ENCODE results near the gene LCN2.

LCN2 gene

GRCh38 chr9:128175726-128176125, 26.5 kb downstream of the LCN2 start:
- H3K4me2 ChIP-seq (ENCODE audit: low read length), result no peak overlapping the region
- H3K4me3 ChIP-seq (ENCODE audit: low read depth, low read length), result no peak overlapping the region

GRCh38 chr9:128178806-128179431, 29.7 kb downstream of the LCN2 start:
- H2AFZ ChIP-seq (ENCODE audit: insufficient read depth, low read length, poor library complexity), result no peak overlapping the region
- no peak overlapping the region for H2BK5ac ChIP-seq (ENCODE audit: low read depth, low read length, poor library complexity)
- H3K14ac ChIP-seq (ENCODE audit: low read length), result no peak overlapping the region
- H2BK12ac ChIP-seq (ENCODE audit: low read length), result no peak overlapping the region
- H3K4me2 ChIP-seq (ENCODE audit: low read length), result no peak overlapping the region
- H3K23ac ChIP-seq (ENCODE audit: low read length), result no peak overlapping the region
- H2AK5ac ChIP-seq (ENCODE audit: low read length), result no peak overlapping the region
- no peak overlapping the region for H3K9ac ChIP-seq (ENCODE audit: low read length)
- no peaks in the 10 kb centered on the region for H3K79me1 ChIP-seq (ENCODE audit: low read length)
- H4K12ac ChIP-seq (ENCODE audit: low read depth, low read length), result no peak overlapping the region
- H3K9me3 ChIP-seq (ENCODE audit: insufficient read depth, low read depth, low read length), result peaks cover 7% of the 10 kb centered on the region
- no peak overlapping the region for H3K27ac ChIP-seq (ENCODE audit: low read depth, low read length)
- no peak overlapping the region for H3K18ac ChIP-seq (ENCODE audit: low read length)
- no CpG with 5 or more reads among the region's 11 CpGs for WGBS (ENCODE audit: extremely low coverage, insufficient coverage, insufficient read length)
- peaks cover 7 to 10% of the 10 kb centered on the region in 2 experiments for H3K4me1 ChIP-seq (ENCODE audit: control insufficient read depth in 1 of 2, insufficient read depth in 2 of 2, low read length in 2 of 2)
- no peak overlapping the region for H3K4ac ChIP-seq (ENCODE audit: low read depth, low read length)
- no peak overlapping the region for H4K8ac ChIP-seq (ENCODE audit: low read depth, low read length)
- H3K4me3 ChIP-seq (ENCODE audit: low read depth, low read length), result no peak overlapping the region
- H2BK120ac ChIP-seq (ENCODE audit: insufficient read depth, low read length, poor library complexity), result no peak overlapping the region
- H4K91ac ChIP-seq (ENCODE audit: low read depth, low read length), result no peak overlapping the region
- no peaks in the 10 kb centered on the region for H3K79me2 ChIP-seq (ENCODE audit: control insufficient read depth, insufficient read depth, low read length, poor library complexity)
- DNase-seq, result peak in 1 of 2 donors; percentile 13
- H3K36me3 ChIP-seq (ENCODE audit: control insufficient read depth in 1 of 2, insufficient read depth in 2 of 2, low read length in 2 of 2), result peaks cover 58 to 64% of the 10 kb centered on the region in 2 experiments
- H3K27me3 ChIP-seq (ENCODE audit: insufficient read depth, low read length), result no peaks in the 10 kb centered on the region

More at GRCh38 chr9:128175726-128176125, 26.5 kb downstream of the LCN2 start:
- H3K14ac ChIP-seq (ENCODE audit: low read length), result no peak overlapping the region
- no CpG with 5 or more reads among the region's 2 CpGs for WGBS (ENCODE audit: extremely low coverage, insufficient coverage, insufficient read length)
- no peaks in the 10 kb centered on the region for H3K79me2 ChIP-seq (ENCODE audit: control insufficient read depth, insufficient read depth, low read length, poor library complexity)
- no peak overlapping the region for H4K12ac ChIP-seq (ENCODE audit: low read depth, low read length)
- H3K4me1 ChIP-seq (ENCODE audit: control insufficient read depth in 1 of 2, insufficient read depth in 2 of 2, low read length in 2 of 2), result peaks cover 7 to 10% of the 10 kb centered on the region in 2 experiments
- peak in 1 of 2 donors; percentile 33 for DNase-seq
- H4K8ac ChIP-seq (ENCODE audit: low read depth, low read length), result no peak overlapping the region
- H3K27me3 ChIP-seq (ENCODE audit: insufficient read depth, low read length), result no peaks in the 10 kb centered on the region
- no peak overlapping the region for H2AFZ ChIP-seq (ENCODE audit: insufficient read depth, low read length, poor library complexity)
- no peak overlapping the region for H3K9ac ChIP-seq (ENCODE audit: low read length)
- no peak overlapping the region for H4K91ac ChIP-seq (ENCODE audit: low read depth, low read length)
- no peak overlapping the region for H2BK120ac ChIP-seq (ENCODE audit: insufficient read depth, low read length, poor library complexity)
- H3K79me1 ChIP-seq (ENCODE audit: low read length), result no peaks in the 10 kb centered on the region
- no peak overlapping the region for H3K23ac ChIP-seq (ENCODE audit: low read length)
- no peak overlapping the region for H2BK5ac ChIP-seq (ENCODE audit: low read depth, low read length, poor library complexity)
- no peak overlapping the region for H2BK12ac ChIP-seq (ENCODE audit: low read length)
- peaks cover 52 to 54% of the 10 kb centered on the region in 2 experiments for H3K36me3 ChIP-seq (ENCODE audit: control insufficient read depth in 1 of 2, insufficient read depth in 2 of 2, low read length in 2 of 2)
- H3K18ac ChIP-seq (ENCODE audit: low read length), result no peak overlapping the region
- H3K4ac ChIP-seq (ENCODE audit: low read depth, low read length), result no peak overlapping the region
- H2AK5ac ChIP-seq (ENCODE audit: low read length), result no peak overlapping the region
- no peak overlapping the region for H3K27ac ChIP-seq (ENCODE audit: low read depth, low read length)
- H3K9me3 ChIP-seq (ENCODE audit: insufficient read depth, low read depth, low read length), result peaks cover 7% of the 10 kb centered on the region

- H3K4ac ChIP-seq (ENCODE audit: low read depth, low read length), result no peak overlapping the region
- WGBS (ENCODE audit: extremely low coverage, insufficient coverage, insufficient read length), result no CpG with 5 or more reads among the region's 8 CpGs
- no peak for DNase-seq
- no peak overlapping the region for H2BK12ac ChIP-seq (ENCODE audit: low read length)
- no peaks in the 10 kb centered on the region for H3K79me2 ChIP-seq (ENCODE audit: control insufficient read depth, insufficient read depth, low read length, poor library complexity)
- no peak overlapping the region for H4K8ac ChIP-seq (ENCODE audit: low read depth, low read length)
- H3K27ac ChIP-seq (ENCODE audit: low read depth, low read length), result no peak overlapping the region
- H2BK5ac ChIP-seq (ENCODE audit: low read depth, low read length, poor library complexity), result no peak overlapping the region
- H3K79me1 ChIP-seq (ENCODE audit: low read length), result no peaks in the 10 kb centered on the region
- no peak overlapping the region for H3K4me2 ChIP-seq (ENCODE audit: low read length)
- H3K36me3 ChIP-seq (ENCODE audit: control insufficient read depth in 1 of 2, insufficient read depth in 2 of 2, low read length in 2 of 2), result peaks cover 57 to 59% of the 10 kb centered on the region in 2 experiments
- H3K9me3 ChIP-seq (ENCODE audit: insufficient read depth, low read depth, low read length), result peaks cover 7% of the 10 kb centered on the region
- no peak overlapping the region for H4K12ac ChIP-seq (ENCODE audit: low read depth, low read length)
- no peak overlapping the region for H3K18ac ChIP-seq (ENCODE audit: low read length)
- H4K91ac ChIP-seq (ENCODE audit: low read depth, low read length), result no peak overlapping the region
- no peak overlapping the region for H2AK5ac ChIP-seq (ENCODE audit: low read length)
- no peak overlapping the region for H3K23ac ChIP-seq (ENCODE audit: low read length)
- peak overlapping the region; percentile 13 for H3K4me3 ChIP-seq (ENCODE audit: low read depth, low read length)
- no peak overlapping the region for H3K9ac ChIP-seq (ENCODE audit: low read length)
- peaks cover 7 to 10% of the 10 kb centered on the region in 2 experiments for H3K4me1 ChIP-seq (ENCODE audit: control insufficient read depth in 1 of 2, insufficient read depth in 2 of 2, low read length in 2 of 2)
- no peaks in the 10 kb centered on the region for H3K27me3 ChIP-seq (ENCODE audit: insufficient read depth, low read length)
- no peak overlapping the region for H2BK120ac ChIP-seq (ENCODE audit: insufficient read depth, low read length, poor library complexity)
- H2AFZ ChIP-seq (ENCODE audit: insufficient read depth, low read length, poor library complexity), result no peak overlapping the region
- no peak overlapping the region for H3K14ac ChIP-seq (ENCODE audit: low read length)
Observed at GRCh38 chr9:128180001-128180400, 30.7 kb downstream of the LCN2 start.

- H3K9ac ChIP-seq (ENCODE audit: low read length), result no peak overlapping the region
- no peak overlapping the region for H4K8ac ChIP-seq (ENCODE audit: low read depth, low read length)
- H3K79me1 ChIP-seq (ENCODE audit: low read length), result no peaks in the 10 kb centered on the region
- no peak overlapping the region for H2AK5ac ChIP-seq (ENCODE audit: low read length)
- H4K91ac ChIP-seq (ENCODE audit: low read depth, low read length), result no peak overlapping the region
- H3K14ac ChIP-seq (ENCODE audit: low read length), result no peak overlapping the region
- H3K27me3 ChIP-seq (ENCODE audit: insufficient read depth, low read length), result no peaks in the 10 kb centered on the region
- H3K36me3 ChIP-seq (ENCODE audit: control insufficient read depth in 1 of 2, insufficient read depth in 2 of 2, low read length in 2 of 2), result peaks cover 59 to 63% of the 10 kb centered on the region in 2 experiments
- WGBS (ENCODE audit: extremely low coverage, insufficient coverage, insufficient read length), result no CpG with 5 or more reads among the region's 8 CpGs
- no peak overlapping the region for H2BK120ac ChIP-seq (ENCODE audit: insufficient read depth, low read length, poor library complexity)
- DNase-seq, result no peak
- H3K4ac ChIP-seq (ENCODE audit: low read depth, low read length), result no peak overlapping the region
- H4K12ac ChIP-seq (ENCODE audit: low read depth, low read length), result no peak overlapping the region
- H3K79me2 ChIP-seq (ENCODE audit: control insufficient read depth, insufficient read depth, low read length, poor library complexity), result no peaks in the 10 kb centered on the region
- no peak overlapping the region for H2AFZ ChIP-seq (ENCODE audit: insufficient read depth, low read length, poor library complexity)
- no peak overlapping the region for H3K27ac ChIP-seq (ENCODE audit: low read depth, low read length)
- H2BK12ac ChIP-seq (ENCODE audit: low read length), result no peak overlapping the region
- H3K18ac ChIP-seq (ENCODE audit: low read length), result no peak overlapping the region
- peaks cover 7 to 10% of the 10 kb centered on the region in 2 experiments for H3K4me1 ChIP-seq (ENCODE audit: control insufficient read depth in 1 of 2, insufficient read depth in 2 of 2, low read length in 2 of 2)
- H3K9me3 ChIP-seq (ENCODE audit: insufficient read depth, low read depth, low read length), result peaks cover 7% of the 10 kb centered on the region
- no peak overlapping the region for H3K4me2 ChIP-seq (ENCODE audit: low read length)
- H2BK5ac ChIP-seq (ENCODE audit: low read depth, low read length, poor library complexity), result no peak overlapping the region
- no peak overlapping the region for H3K23ac ChIP-seq (ENCODE audit: low read length)
- H3K4me3 ChIP-seq (ENCODE audit: low read depth, low read length), result no peak overlapping the region
Observed at GRCh38 chr9:128180447-128180846, 31.2 kb downstream of the LCN2 start.

All from trophoblast cell (in vitro differentiated cells and primary cell).